HG03439 (cell line): ENCODE data around the gene PRDM16.

ENCODE experiments used
- ATAC-seq: cut with Tn5 transposase; IDR thresholded peaks from one replicate; pipeline ENCODE4 v1.9.1; 2021; ENCODE audit warnings: mild to moderate bottlenecking, moderate library complexity; ENCODE audit not compliant: unreplicated experiment

The PRDM16 gene

DNA sequence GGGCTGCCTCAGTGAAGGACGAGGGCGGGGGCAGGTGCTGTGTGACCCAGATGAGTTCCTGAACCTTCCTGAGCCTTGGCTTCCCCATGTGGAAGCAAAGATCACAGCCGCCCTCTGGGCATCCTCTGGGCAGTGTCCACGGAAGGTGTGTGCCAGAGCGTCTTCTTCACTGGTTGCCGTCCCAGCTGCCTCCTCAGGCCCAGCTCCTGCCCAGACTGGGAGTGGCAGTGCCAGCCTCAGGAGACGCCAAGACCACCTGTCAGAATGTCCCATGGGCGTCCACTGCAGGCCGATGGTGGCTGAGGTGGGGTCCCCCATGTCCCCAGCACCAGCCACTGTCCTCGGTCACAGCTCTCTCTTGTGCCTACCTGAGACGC lies 395.6 kb downstream of the PRDM16 start:
- ATAC-seq: no peak

DNA sequence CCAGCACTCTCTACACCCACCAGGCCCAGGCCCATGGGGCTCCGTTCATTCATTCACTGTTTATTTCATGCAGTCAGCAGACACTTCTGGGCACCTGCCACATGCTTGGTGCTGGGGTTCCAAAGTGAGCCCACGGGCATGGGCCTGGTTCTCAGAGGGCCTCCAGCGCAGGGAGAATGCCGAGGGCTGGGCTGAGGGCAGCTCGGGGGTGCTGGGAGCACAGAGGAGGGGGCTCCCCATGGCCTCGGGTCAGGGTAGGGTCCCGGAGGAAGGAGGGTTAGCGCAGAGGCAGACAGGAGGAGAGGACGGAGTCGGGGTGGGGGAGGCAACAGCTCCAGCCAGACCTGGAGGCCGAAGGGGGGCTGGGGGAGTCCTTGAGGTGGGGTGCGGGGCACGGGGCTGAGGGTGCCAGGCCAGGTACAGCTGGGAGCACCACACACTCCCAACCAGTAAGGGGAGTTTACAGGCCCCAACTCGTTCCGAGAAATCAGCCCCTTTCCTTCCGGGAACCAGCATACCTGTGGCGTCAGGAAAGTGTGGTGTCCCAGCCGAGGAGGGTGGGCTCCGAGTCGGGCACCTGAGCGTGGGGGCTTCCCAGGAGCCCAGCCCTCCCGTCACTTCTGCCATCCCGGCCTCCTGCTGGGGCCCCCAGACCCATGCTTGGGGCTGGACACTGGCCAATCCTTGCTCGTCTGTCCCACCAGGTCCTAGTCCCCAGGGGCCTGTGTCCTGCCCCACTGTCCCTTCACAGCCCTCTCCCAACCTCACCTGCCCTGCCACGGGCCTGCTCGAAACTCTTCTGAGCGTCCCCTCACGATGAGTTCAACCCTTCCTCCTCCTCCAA lies 396.3 kb downstream of the PRDM16 start:
- ATAC-seq: no peak

DNA sequence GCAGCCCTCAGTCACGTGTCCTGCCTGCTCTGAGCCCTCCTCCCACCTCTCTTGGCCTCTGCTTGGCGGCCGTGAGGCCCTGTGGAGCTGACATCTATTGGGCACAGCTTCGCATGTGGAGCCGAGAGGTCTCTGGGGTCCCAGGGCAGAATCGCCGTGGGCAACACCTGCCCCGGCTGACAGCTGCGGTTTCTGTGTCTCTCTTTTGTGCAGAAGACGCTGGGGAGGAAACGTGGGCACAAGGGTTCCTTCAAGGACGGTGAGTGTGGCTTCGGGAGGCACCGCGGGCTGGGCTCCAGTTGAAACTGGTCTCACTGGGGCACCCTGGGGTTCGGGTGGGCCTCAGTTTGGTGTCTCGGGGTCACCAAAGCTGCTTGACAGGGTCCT lies 396.9 kb downstream of the PRDM16 start:
- no peak for ATAC-seq

- no peak for ATAC-seq
Measured at GRCh38 chr1:3466366-3467075, 397.5 kb downstream of the PRDM16 start.

- ATAC-seq: no peak
Measured at GRCh38 chr1:3467096-3468036, 398.4 kb downstream of the PRDM16 start.

DNA sequence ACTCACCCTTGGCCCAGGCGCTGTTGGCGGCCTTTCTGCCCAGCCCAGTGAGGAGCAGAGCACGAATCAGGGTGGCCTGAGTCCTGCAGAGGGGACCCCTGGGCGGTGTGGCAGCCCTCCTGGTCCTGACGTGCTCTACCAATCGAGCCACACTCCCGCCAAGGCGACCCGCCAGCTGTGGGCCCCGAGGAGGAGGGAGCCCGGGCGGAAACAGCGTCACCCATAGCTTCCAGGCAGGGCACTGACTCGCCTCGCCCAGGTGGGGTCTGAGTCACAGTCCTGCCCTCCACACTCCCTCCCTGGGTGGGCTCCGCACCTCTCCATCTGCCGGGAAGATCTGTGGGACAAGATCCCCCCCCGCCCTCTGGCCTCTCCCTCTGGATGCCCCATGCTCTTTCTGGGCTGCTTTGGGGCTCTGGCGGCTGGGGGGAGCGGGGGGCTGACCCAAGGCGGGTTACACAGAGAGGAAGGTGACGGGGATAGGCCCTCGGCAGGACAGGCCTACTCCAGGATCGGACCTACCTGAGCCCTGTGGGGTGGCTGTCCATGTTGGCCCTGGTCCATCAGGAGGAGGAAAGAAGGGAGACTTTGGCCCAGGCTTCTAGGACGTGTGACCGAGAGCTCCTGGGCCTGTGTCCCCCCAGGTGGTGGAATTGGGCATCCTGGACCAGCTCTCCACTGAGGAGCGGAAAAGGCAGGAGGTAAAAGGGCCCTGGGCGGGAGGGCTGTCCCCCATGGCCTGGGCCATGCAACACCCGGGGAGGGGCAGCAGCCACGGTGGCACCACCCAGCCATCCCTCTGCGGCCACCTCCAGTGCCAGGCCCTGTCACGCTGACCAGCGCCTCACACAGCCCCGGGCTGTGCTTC lies 399.5 kb downstream of the PRDM16 start:
- ATAC-seq: no peak

GRCh38 chr1:3469104-3469848 lies 400.3 kb downstream of the PRDM16 start:
- ATAC-seq: no peak

GRCh38 chr1:3469849-3470649 lies 401.0 kb downstream of the PRDM16 start:
- ATAC-seq: no peak

- ATAC-seq: no peak
Measured at GRCh38 chr1:3470650-3471355, 401.8 kb downstream of the PRDM16 start.

- ATAC-seq: no peak
Measured at GRCh38 chr1:3471356-3472087, 402.5 kb downstream of the PRDM16 start.

DNA sequence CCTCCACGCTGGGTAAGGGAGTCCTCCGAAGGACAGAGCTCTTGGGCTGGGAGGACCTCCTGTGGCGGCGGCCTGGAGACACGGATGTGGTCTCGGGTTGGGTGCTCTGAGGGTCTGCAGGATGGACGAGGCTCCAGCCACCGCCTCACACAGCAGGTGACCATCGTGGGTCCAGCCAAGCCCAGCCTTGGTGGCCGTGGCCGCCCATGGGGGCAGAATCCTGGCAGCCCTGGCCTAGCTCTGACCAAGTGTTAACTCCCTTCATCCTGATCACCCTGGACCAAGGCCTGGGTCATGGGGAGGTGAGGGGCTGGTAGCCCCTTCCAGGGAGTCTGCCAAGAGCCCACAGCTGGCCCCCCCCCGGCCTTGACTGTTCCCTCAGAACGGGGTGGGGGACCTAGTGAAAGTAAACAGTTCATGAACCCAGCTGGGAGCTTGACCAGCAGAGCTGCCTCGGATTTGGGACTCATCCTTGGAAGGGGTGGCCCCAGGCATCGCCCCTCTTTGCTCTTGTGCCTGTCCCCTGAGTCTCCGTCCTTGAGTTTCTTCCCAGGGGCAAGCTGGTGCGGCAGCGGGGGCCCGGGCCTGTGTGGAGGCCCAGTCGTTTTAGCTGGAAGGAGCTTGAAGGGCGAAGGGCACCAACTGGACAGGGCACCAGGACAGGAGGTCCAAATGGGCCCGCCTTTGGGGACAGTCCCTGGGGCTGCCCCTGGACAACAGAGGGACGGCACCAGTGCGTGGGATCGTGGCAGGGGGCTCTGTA lies 403.3 kb downstream of the PRDM16 start:
- ATAC-seq: no peak

DNA sequence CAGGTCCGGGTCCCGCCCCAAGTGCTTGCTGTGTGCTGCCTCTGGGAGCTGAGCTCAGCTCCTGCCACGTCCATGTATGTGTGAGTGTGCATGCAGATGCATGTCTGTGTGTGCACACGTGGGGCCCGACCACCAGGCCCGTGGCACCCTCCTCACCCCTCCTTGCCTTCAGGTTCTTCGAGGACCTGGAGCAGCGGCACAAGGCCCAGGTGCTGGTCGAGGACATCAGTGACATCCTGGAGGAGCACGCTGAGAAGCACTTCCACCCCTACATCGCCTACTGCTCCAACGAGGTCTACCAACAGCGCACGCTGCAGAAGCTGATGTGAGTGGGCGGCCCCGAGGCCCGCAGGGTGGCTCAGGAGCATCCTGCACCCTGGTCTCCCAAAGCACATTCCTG lies 403.9 kb downstream of the PRDM16 start:
- no peak for ATAC-seq

DNA sequence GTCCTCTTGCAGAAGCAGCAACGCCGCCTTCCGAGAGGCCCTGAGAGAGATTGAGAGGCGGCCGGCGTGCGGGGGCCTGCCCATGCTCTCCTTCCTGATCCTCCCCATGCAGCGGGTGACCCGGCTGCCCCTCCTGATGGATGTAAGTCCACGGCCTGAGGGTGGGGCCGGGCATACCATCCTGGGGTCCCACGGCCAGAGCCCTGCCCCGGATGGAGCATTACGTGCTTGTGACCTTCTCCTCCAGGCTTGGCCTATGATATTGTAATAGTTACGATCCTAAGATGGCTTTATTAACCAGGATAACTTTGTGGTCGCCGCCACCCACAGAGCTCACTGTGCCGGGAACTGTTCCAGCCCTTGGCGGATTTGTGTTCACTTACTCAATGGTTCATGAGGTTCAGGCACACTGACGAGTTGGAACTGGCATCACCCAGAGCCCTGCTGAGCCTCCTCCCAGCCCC lies 404.4 kb downstream of the PRDM16 start:
- no peak for ATAC-seq

DNA sequence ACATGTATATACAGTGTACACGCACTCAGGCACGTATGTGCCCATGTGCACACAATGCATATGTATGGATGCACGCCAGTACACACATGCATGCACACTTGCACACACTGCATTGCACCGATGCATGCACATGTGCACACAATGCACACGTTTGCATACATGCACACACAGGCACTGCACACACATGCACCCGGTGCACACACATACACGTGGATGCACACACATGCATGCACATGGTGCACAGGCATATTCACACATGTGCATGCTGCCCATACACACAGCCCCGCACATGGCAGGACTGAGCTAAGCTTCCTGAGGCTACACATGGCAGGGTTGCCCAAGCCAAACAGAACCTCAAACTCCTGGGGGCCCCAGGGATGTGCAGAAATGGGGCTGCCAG lies 405.0 kb downstream of the PRDM16 start:
- no peak for ATAC-seq

- ATAC-seq: no peak
Measured at GRCh38 chr1:3474421-3474820, 405.4 kb downstream of the PRDM16 start.

DNA sequence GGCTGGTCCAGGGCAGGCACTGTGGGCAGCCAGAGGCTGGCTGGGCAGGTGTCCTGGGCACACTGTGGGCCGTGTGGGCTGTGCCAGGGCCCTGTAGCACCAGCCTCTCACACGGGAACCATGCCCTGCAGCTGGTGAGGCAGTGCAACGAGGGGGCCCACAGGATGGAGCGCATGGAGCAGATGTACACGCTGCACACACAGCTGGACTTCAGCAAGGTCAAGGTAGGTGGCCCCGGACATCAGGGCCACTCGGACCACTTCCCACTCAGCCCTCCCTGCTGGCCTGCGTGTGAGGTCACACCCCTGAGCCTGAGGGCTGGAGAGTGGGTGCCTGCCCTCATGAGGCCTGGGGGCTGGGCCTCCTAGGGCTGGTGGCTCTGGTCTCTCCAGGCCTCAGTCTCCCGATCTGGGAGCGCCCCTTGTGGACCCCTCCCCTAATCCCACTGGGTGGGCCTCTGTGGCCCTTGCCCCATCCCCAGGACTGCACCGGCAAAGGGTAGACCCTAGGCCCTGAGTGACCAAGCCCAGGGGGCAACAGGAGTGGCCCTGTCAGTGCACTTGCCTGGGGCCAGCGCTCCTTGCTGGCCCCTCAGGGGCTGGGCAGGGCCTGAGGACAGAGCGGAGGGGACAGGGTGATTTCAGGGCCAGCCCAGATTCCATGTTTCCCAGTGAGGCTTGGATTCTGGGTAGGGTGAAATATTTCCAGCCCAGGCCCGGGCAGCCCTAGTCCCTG lies 407.0 kb downstream of the PRDM16 start:
- no peak for ATAC-seq
